Caco-2 (cell line): ENCODE data around the gene ZBTB21. TPM values are rescaled to one million over a fixed set of nuclear protein-coding genes. Genes with fewer than 3 reads are reported as not detected.
A peak's percentile ranks its signal among the peaks of the same experiment; 100 is the strongest.

Source experiments
- BruUV-seq: library from RNA; stranded (reverse); fragments of 400-500 nt; replicated peaks from 2 replicates; lab custom pipeline; 2021; lab: Mats Ljungman, UMichigan
- CTCF ChIA-PET: fragments of 300-600 bp; sonication (Branson Sonifier 250); formaldehyde crosslinking; loops from one replicate; lab custom pipeline; 2022; ENCODE audit warnings: antibody characterized with exemption; lab: Charles Lee
- POLR2A ChIA-PET: fragments of 300-600 bp; sonication (Branson Sonifier 250); formaldehyde crosslinking; loops from one replicate; lab custom pipeline; 2022; ENCODE audit warnings: antibody characterized with exemption; lab: Charles Lee
- DNase-seq, 2 experiments: peaks; one replicate each; pipeline versions ENCODE4 v3.0.0 to v3.0.0-alpha.2; 2020 to 2022
- H3K27me3 ChIP-seq: replicated peaks from 2 replicates; pipeline ENCODE4 v1.6.0; 2011; ENCODE audit warnings: low read length; ENCODE audit not compliant: control insufficient read depth, insufficient read depth
- H3K36me3 ChIP-seq: 2 replicates; pipeline ENCODE4 v1.5.1; 2011; ENCODE audit warnings: low read length; ENCODE audit not compliant: control insufficient read depth, insufficient read depth
- H3K4me1 ChIP-seq: fragments of 250-450 bp; sonication (Bioruptor Pico); 2 replicates; pipeline ENCODE4 v1.5.1; 2020; ENCODE audit warnings: mild to moderate bottlenecking
- H3K4me3 ChIP-seq: 2 replicates; pipeline ENCODE4 v1.5.1; 2011; ENCODE audit warnings: low read depth, mild to moderate bottlenecking, control low read depth, low read length
- H3K9me3 ChIP-seq: fragments of 250-450 bp; sonication (Bioruptor Pico); 2 replicates; pipeline ENCODE4 v1.5.1; 2020; ENCODE audit warnings: mild to moderate bottlenecking, moderate library complexity
- H3K27ac Mint-ChIP-seq: one replicate; pipeline ENCODE4 v1.8.0; 2022; ENCODE audit warnings: mixed read lengths; ENCODE audit not compliant: unreplicated experiment
- H3K27me3 Mint-ChIP-seq: one replicate; pipeline ENCODE4 v1.8.0; 2022; ENCODE audit warnings: mixed read lengths; ENCODE audit not compliant: insufficient read depth, unreplicated experiment
- H3K36me3 Mint-ChIP-seq: one replicate; pipeline ENCODE4 v1.8.0; 2022; ENCODE audit warnings: mild to moderate bottlenecking, mixed read lengths; ENCODE audit not compliant: insufficient read depth, unreplicated experiment
- H3K4me1 Mint-ChIP-seq: one replicate; pipeline ENCODE4 v1.8.0; 2022; ENCODE audit warnings: low read depth, mixed read lengths; ENCODE audit not compliant: unreplicated experiment
- H3K4me3 Mint-ChIP-seq: one replicate; pipeline ENCODE4 v1.8.0; 2022; ENCODE audit warnings: mild to moderate bottlenecking, moderate library complexity, mixed read lengths; ENCODE audit not compliant: unreplicated experiment
- H3K9me3 Mint-ChIP-seq: one replicate; pipeline ENCODE4 v1.8.0; 2022; ENCODE audit warnings: mixed read lengths; ENCODE audit not compliant: unreplicated experiment
- CTCF ChIP-seq, 2 experiments: fragments of 200-600 bp in 1 of 2; IDR thresholded peaks; 1 replicate in 1 of 2; 2 replicates in 1 of 2; pipeline versions ENCODE4 v1.5.1 to v1.8.0; 2011 to 2022; ENCODE audit warnings: antibody characterized with exemption in 1 of 2, control low read depth in 1 of 2, inconsistent platforms in 1 of 2, low read depth in 1 of 2, low read length in 1 of 2, mild to moderate bottlenecking in 1 of 2, moderate library complexity in 1 of 2; ENCODE audit not compliant: insufficient read depth in 1 of 2, severe bottlenecking in 1 of 2, unreplicated experiment in 1 of 2
- intact Hi-C: fragments of 100-400 bp; cut with micrococcal nuclease; formaldehyde crosslinking; loops from one replicate; pipeline ENCODE4 v1.10.0; 2022; ENCODE audit not compliant: unreplicated experiment
- total RNA-seq: library from RNA; stranded (reverse); gene quantifications from 2 replicates; pipeline ENCODE4 v1.2.3, GENCODE V29; 2022

The ZBTB21 gene
- total RNA-seq, 1 experiment from 2014 or later, result 21.4 TPM

- Mint-ChIP-seq H3K27ac (no peak overlapping the region), H3K36me3 (peaks cover 10% of the 10 kb centered on the region), H3K9me3 (no peaks in the 10 kb centered on the region), H3K4me3 (no peak overlapping the region), H3K4me1 (peaks cover 20% of the 10 kb centered on the region), H3K27me3 (no peaks in the 10 kb centered on the region)
- no TSS peak for BruUV-seq
- Histone ChIP-seq H3K4me3 (no peak overlapping the region), H3K36me3 (no peaks in the 10 kb centered on the region), H3K27me3 (no peaks in the 10 kb centered on the region), H3K4me1 (peaks cover 14% of the 10 kb centered on the region), H3K9me3 (no peaks in the 10 kb centered on the region)
- POLR2A ChIA-PET, result no interaction called here
- intact Hi-C loops, result no loop called here
- DNase-seq, result no peak
- no peak for TF ChIP-seq CTCF (IDR thresholded peaks at IDR 0.05; ENCODE audit: insufficient read depth in 1 of 2, low read depth in 1 of 2, low read length in 1 of 2, severe bottlenecking in 1 of 2, unreplicated experiment in 1 of 2)
- CTCF ChIA-PET, result no interaction called here
Observed at GRCh38 chr21:41958886-41959563, 51.1 kb downstream of the ZBTB21 start.

GRCh38 chr21:41957991-41958766 lies 52.0 kb downstream of the ZBTB21 start:
- Histone ChIP-seq H3K4me1 (peaks cover 15% of the 10 kb centered on the region), H3K36me3 (no peaks in the 10 kb centered on the region), H3K9me3 (no peaks in the 10 kb centered on the region), H3K27me3 (no peaks in the 10 kb centered on the region), H3K4me3 (no peak overlapping the region)
- intact Hi-C loops, result no loop called here
- Mint-ChIP-seq H3K9me3 (no peaks in the 10 kb centered on the region), H3K36me3 (peaks cover 10% of the 10 kb centered on the region), H3K4me1 (peaks cover 20% of the 10 kb centered on the region), H3K4me3 (no peak overlapping the region), H3K27me3 (no peaks in the 10 kb centered on the region), H3K27ac (no peak overlapping the region)
- POLR2A ChIA-PET, result no interaction called here
- no TSS peak for BruUV-seq
- CTCF ChIA-PET, result interaction anchor here (0.5 kb wide), 1 partner anchor 47 kb away, joined by 3 read pairs; no protein-coding TSS in a partner anchor
- peak in 1 of 2 experiments; percentile 21 for TF ChIP-seq CTCF (IDR thresholded peaks at IDR 0.05; ENCODE audit: insufficient read depth in 1 of 2, low read depth in 1 of 2, low read length in 1 of 2, severe bottlenecking in 1 of 2, unreplicated experiment in 1 of 2)
- peak; percentile 51 to 79 for DNase-seq

- H3K4me3 Mint-ChIP-seq, result no peak overlapping the region
- DNase-seq, result no peak
- Histone ChIP-seq H3K36me3 (no peaks in the 10 kb centered on the region), H3K27me3 (no peaks in the 10 kb centered on the region), H3K4me3 (no peak overlapping the region), H3K4me1 (peaks cover 24% of the 10 kb centered on the region), H3K9me3 (no peaks in the 10 kb centered on the region)
- intact Hi-C loops, result no loop called here
- H3K27ac Mint-ChIP-seq, result no peak overlapping the region
- H3K27me3 Mint-ChIP-seq, result no peaks in the 10 kb centered on the region
- no peak for TF ChIP-seq CTCF (IDR thresholded peaks at IDR 0.05; ENCODE audit: insufficient read depth in 1 of 2, low read depth in 1 of 2, low read length in 1 of 2, severe bottlenecking in 1 of 2, unreplicated experiment in 1 of 2)
- CTCF ChIA-PET, result interaction anchor here (0.5 kb wide), 1 partner anchor 46 kb away, joined by 3 read pairs; no protein-coding TSS in a partner anchor
- H3K4me1 Mint-ChIP-seq, result peaks cover 20% of the 10 kb centered on the region
- BruUV-seq, result no TSS peak
- POLR2A ChIA-PET, result no interaction called here
- H3K36me3 Mint-ChIP-seq, result peaks cover 10% of the 10 kb centered on the region
- H3K9me3 Mint-ChIP-seq, result no peaks in the 10 kb centered on the region
Observed at GRCh38 chr21:41956926-41957729, 53.0 kb downstream of the ZBTB21 start.
